NCI-H345 treated with DMSO at 0.1 percent for 48 hours (cell line): Measurements from ENCODE around the gene NEK10.
"Not testable (repeated sequence)": the region's sequence is repeated elsewhere in the genome, so short reads cannot be mapped to it uniquely, and the experiment has no call there.

ENCODE experiments used
- DNase-seq: peaks from one replicate; lab custom pipeline; 2025; ENCODE audit not compliant: unreplicated experiment; lab: John Stamatoyannopoulos, UW

The NEK10 gene

DNA sequence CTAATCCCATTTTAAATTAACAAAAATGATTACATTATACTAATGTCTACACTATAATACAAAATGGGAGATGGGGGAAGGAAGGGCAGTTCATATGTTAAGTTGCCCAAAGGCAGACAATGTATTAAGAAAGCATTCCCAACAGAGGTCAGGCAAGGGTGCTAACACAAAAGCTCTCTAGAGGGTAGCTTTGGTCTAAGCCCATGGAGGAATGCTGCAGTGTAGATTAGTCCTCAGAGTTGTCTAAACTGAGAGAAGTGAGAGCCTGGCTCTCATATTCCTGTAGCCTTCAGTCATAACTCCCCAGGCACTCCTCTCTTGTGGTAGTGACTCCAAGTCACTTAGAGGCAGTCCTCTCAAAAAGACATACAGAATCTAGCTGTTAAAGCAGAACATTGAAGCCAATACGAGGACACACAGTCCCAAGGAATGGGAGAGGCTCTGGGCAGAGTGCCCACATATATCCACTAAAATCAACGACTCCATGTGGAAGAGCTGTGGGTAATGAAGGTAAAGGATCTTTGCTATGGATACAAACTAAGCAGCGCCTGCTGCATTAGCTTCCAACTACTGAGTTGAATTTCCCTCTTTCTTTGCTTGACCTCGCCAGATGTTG, 14.5 kb downstream of the NEK10 start:
- no peak for DNase-seq

DNA sequence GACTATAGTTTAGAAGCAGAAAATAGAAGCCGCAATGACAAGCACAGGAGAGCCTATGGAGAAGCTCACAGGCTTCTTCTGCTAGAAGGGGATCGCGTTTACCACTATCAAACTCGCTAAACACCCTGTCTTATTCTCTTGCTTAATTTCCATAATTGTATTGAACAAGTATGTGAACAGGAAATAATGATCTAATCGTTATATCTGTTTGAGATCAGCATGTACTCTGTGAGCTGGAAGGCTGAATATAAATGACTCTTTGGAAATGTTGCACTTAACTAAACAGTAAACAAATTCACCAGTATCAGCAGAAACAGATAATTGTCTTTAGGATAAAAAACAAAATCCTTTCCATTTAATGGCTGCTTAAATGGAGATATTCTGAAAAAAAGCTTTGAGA, 15.0 kb downstream of the NEK10 start:
- no peak for DNase-seq

DNA sequence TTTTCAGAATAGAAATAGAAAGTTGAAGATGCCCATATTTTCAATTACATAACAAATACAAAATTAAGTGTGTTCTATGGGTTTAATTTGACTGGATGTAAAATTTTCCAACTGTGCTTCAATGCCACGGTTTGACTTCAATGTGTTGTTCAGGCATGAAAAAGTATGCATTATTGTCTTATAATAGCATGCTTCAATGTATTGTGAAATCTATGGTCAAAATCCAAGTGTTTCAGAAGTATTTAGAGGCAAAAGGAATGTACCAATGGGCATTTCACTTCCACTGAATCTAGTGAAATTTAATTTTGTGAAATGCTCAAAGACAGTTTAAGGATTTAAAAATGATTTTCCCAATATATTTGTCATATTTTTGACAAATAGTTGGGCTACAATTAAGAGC, 16.0 kb downstream of the NEK10 start:
- DNase-seq: no peak

DNA sequence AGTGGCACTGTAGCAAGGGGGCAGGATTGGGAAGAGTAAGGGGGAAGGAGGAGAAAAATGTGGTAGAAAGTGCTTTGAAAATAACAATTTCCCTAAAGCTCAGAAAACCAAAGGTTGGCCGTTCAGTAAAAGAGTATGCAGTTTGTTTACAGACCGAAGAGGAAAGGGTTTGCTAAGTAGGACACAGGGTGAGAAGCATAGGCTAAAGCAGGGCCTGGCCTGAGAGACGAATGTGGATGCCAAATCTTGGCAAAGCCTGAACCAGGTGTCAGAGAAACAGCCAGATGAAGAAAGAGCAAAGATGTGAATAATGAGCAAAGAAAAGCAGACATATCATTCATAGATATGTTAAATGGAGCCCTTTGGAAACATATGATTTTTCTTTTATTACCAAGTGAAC, 17.1 kb downstream of the NEK10 start:
- no peak for DNase-seq

DNA sequence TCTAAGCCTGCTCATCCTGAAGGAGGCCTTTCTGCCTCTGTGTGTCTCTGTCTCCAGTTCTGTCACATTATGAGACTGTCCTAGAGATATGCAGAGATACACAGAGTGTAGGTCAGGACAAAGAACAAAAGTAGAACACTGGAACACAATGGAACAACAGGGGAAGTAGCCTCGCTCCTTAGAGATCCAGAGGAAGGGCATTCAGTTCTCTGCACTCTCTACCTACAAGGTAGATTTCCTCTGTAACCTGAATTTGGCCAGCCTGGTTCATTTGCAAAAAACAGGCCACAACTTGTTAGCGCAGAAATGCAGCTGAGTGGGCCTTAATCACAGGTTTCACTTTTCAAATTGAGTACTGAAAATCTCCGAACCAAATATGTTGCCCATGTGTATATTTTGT, 19.4 kb downstream of the NEK10 start:
- no peak for DNase-seq

DNA sequence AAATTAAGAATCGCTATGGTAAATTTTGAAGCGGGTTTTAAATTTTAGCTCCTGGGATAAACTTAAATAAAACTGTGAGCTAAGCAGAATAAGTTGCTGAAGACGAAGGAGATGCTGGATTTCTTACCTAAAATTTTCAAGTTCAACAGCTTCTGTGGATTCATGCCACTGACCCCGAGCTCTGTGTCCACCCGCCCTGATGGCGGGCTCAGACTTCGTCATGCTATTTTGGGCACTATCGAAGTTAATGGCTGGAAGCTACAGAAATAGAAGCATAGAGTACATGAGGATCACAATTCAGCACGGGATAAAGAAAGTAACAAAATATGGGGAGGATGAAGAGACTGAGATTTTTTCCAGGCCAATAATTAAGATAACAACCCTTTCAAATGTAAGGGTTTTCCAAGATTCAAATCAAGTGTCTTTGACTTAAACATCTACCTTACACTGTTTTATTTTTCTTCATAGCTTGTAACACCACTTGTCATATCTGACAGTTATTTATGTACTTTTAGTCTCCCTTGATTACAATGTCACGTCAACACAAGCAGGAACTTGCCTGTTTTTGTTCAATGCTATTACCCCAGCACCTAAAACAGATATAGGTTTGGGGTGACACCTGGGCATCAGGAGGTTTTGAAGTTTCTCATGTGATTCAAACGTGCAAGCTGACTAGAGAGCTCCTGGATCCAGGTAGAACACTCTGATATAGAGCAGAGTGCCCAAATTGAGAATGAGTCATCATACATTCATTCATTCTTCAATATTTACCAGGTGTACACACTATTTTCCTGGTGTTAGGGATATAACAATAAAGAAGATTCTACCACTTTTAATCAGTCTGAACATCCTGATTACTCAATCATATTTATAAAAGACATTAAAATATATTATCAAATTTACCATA, 23.0 kb downstream of the NEK10 start:
- DNase-seq: no peak

DNA sequence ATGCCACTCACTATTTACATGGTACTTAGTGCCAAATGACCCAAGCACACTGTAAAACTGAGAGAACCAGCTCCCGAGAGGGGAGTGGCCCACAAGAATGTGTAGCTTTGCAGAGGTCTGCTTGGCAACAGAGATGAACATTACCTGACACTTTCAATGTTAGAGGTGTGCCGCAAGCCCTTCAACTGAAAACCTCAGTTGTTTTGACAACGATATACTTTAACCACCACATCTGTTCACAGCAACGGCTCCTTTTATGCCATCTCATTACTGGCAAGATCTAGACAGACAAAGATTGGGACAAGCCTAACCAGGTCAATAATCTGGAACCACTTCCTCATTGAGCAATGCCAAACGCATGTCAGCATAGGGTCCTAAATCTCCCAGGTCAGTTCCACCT, 23.7 kb downstream of the NEK10 start:
- no peak for DNase-seq

DNA sequence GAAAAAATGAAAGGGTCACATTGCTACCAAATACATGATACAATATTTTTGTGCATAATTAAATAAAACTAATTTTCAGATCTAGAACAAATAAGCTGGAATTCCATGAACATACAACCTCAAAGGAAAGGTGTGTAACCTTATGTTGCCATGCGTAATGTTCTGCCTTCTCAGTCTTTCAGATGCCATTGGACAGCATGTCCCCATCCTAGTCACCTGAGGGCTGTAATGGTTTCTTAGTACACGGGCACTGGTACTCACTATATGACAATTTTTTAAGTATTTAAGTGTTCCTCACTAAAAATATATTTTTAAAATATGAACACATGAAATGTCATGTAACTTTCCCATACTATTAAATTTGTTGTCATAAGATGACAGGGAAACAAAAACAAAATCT, 24.1 kb downstream of the NEK10 start:
- DNase-seq: no peak

DNA sequence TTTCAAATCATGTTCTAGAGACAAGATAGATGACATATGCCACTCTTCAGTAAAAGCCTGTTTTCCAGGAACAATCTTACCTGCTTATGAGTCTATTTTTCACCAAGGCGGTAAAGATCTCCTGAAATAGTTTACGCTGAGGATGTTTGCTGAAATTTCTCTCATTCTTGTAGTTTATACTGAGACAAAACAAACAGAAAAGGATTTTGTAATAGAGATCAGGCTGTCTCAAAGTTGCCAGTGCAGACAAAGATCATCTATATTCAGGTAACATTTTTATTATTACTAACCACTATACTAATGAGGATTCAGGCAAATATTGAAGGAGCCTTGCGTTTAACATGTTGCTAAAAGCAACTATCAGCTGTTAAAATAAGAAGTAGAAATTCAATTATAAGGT, 25.0 kb downstream of the NEK10 start:
- no peak for DNase-seq

DNA sequence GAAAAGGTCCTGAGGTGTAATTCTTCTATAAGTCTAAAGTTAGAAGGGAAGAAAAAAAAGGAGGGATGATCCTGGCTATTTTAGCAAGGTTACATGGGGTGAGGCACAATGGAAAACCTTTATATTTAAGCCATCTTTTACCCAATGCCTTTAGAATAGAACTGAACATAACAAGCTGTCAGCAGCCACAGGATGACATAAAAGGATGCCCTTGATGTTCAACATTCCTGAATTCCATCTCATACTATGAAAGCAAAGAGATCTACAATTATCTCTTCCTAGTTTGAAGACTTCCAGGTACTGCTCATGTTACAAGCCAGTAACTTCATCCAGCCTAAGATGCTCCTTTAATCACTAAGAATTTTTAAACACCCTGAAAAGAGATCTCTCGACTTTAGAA, 26.9 kb downstream of the NEK10 start:
- DNase-seq: no peak

DNA sequence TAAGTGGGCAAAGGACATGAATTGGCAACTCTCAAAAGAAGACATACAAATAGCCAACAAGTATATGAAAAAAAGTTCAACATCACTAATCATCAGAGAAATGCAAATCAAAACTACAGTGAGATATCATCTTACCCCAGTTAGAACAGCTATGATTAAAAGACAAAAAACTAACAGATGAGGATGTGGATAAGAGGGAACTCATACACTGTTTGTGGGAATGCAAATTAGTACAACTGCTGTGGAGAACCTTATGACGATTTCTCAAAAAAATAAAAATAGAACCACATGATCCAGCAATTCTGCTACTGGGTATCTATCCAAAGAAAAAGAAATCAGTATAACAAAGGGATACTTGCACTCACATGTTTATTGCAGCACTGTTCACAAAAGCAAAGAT, 28.6 kb downstream of the NEK10 start:
- no peak for DNase-seq

DNA sequence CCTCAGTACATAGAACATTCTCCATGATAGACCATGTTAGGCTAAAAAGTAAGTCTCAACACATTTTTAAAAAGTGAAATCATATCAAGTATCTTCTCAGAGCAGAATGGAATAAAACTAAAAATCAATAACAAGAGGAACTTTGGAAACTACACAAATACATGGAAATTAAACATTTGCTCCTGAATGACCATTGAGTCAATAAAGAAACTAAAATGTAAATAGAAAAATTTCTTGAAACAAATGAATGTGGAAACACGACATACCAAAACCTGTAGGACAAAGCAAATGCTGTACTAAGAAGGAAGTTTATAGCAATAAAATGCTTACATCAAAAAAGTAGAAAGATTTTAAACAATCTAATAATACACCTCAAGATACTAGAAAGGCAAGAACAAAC, 33.6 kb downstream of the NEK10 start:
- no peak for DNase-seq

DNA sequence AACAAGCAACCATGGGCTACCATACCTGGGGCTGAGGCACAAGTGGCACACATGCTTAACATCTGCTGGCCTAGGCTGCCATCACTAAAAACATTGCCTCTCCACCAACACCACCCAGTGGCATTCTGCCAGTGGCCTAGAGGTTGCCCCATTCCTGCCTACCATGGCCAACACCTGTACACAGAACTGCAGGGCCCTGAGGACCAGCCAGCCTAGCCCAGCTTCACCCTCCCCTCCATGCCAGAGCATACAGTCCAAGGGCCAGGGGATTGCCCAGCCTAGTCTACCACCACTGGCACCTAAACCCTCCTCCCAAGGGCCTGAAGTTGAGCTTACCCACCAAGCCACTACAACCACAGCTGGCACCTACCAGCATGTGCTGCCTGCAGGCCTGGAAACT, 35.3 kb downstream of the NEK10 start:
- no peak for DNase-seq

DNA sequence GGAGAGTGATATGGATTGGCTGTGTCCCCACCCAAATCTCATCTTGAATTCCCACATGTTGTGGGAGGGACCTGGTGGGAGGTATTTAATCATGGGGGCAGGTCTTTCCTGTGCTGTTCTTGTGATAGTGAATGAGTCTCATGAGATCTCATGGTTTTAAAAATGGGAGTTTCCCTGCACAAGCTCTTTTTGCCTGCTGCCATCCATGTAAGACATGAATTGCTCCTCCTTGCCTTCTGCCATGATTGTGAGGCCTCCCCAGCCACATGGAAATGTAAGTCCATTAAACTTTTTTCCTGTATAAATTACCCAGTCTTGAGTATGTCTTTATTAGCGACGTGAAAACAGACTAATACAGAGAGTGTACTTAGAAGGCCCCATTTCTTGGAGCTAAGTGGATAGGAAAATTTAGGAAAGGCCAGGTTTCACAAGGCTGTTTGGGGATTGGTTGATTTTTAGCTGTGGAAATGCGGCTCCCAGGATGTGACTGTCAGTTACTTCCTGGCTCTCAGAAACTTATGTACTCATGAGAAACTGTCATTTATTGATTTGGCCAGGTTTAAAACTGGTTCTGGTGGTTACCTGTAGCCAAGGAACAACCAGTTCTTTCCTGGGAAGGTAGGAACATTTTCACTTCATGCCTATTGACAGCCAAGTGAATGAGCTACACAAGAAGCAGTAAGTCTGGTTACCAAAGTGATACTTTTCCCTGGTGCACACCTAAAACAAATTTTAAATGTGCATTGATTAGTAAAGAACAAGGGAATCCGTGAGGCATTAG, 40.0 kb downstream of the NEK10 start:
- not testable (repeated sequence) for DNase-seq

DNA sequence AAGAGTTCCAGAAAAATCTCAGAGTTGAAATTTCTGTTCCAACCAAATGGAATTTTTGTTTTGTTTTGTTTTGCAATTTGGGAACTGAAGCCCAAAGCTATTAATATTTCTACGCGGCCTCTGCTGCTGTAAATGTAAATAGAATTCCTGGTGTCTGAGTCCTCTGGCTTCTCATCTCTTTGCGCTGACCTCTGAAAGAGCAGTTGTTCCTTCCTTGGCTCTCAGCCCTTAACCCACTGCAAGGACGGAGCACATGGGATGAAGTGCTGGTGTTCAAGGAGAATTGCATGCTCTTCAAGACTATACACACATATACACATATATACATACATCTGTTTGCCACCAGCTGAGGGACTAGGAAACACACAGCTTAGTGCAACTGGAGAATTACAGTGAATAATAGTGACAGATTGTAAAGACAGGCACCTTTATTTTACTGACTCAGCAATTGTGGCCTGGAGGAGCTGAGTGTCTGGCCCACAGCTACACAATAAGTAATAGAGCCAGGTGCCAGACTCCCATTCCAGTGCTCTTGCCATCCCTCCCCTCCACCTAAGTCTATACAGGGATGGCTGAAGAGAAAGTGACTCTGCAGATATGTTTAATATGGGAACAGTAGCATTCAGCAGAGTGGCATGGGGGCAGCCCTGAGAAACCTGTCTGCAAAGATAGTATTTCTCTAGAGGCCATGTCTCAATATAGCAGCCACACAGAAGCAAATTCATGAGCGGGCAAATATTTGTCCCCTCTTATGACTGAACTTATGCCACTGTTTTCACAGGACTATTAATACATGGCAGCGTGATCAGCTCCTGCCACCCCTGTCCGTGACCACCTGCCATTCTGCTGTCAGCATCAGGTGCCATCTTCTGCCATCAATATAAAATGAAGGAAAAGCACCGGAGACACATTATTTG, 42.3 kb downstream of the NEK10 start:
- DNase-seq: no peak

DNA sequence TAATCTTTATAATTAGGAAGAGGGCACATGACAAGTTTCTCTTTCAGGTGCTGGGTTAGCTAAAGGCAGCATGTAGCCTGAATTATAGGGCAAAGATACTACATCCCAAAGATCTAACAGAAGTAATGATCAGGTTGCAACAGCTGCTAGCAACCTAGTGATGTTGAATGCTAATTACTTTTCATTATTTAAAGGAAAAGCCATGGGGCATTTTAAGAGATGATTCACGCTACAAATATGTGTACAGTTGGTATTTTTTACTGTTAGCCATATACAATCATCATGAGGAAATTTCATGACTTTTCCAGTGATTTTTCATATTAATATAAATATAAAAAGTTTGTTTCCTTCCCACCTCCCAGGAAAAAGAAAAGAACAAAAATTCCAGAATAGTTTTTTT, 43.0 kb downstream of the NEK10 start:
- DNase-seq: no peak

DNA sequence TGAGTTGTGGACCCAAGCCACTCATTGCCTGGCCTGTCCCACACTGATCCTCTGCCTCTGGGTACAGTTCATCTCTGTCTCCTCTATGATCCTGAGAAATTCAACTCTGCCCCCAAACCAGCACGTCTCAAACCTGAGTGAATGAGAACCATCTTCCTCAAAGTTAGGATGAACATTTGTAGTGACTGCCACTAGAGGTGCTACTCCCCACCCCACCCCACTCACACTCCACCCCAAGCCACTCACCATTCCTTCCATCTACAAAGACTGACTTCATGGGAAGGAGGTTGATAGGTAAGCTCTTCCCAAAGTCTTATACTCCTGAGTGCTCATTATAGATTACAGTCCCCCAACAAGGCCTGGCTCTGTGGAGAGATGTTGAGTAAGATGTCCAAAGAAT, 43.8 kb downstream of the NEK10 start:
- DNase-seq: no peak

DNA sequence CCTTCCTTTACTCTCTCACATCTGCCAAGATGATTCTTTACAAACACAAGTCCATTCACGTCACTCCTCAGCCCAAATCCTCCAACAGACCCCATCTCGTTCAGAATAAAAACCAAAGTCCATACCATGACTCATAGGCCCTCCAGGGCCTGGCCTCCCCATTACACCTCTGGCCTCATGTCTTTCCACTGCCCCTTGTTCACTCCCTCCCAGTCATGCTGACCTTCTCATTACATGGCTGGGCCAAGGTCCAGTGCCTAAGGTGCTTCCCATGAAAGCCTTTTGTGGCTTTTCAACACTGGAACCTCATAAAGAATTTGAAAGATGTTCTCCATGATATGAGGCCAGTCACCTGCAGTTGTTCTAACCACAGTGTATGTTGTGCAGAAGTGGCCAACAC, 44.5 kb downstream of the NEK10 start:
- DNase-seq: no peak

DNA sequence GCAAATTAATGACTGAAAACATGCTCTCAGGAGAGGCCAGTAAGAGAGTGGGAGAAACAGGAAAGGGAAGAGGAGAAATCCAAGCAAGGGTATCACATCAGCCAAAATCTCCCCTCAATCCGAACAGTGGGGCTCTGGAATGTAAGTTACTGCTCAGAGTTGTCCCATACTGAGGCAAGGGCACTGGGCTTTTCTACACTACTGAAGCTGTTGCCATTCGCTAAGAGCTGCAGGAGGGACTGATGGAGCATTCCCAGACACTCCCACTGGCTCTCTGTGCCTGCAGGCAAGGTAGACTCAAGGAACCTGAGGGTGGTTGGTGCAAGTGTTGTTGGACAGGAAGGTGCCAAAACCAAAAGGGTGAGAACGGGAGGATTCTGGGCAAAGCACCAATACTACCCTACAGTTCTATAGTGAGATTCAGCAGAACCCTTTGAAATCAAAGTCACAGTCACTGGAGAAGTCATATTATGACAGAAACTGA, 46.1 kb downstream of the NEK10 start:
- no peak for DNase-seq

DNA sequence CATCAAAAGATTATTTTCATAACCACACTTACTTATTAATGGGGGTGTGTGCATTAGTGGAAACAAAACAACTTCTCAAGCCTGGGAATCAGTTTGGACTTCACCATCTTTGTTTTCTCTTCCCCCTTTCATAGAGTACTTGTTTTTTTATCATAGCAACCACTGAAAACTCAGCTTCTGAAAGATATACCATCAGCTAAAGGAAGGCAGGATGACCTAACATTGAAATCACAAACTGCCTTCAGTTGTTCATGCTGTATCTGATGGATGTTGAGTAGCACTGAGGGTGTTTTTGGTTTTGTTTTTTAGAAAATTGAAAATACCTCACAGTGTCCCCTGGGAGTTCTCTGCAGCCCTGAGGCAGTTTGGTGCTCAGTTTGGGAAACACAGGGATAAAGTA, 46.5 kb downstream of the NEK10 start:
- no peak for DNase-seq
